ENCODE results near the gene TDRD1. TPM values are rescaled to one million over a fixed set of nuclear protein-coding genes. Genes with fewer than 3 reads are reported as not detected.

TDRD1 gene
- total and polyA plus RNA-seq, 5 donors = 0.11 to 0.85 (median 0.74) TPM

- DNase-seq = peak; percentile 61 to 82 (median 76)
- 2% methylated on average over 19 of the region's 19 CpGs for WGBS
- intact Hi-C loops (cut with DNase I) = no loop called here
- Histone ChIP-seq H3K4me1 (ENCODE audit: control insufficient read depth, insufficient read depth, low read length) (no peaks in the 10 kb centered on the region), H3K4me3 (ENCODE audit: low read length) (peak overlapping the region; percentile 78), H3K27me3 (ENCODE audit: control insufficient read depth, insufficient read depth) (no peaks in the 10 kb centered on the region), H3K9me3 (ENCODE audit: control insufficient read depth, low read length) (no peaks in the 10 kb centered on the region), H3K27ac (ENCODE audit: low read length) (peak overlapping the region; percentile 91)
- ATAC-seq = peak; percentile 69 to 70
Measured at GRCh38 chr10:114174695-114175188, 4.4 kb upstream of the TDRD1 start.

GRCh38 chr10:114175667-114176066 is 3.5 kb upstream of the TDRD1 start:
- no peak overlapping the region for H3K4me3 ChIP-seq (ENCODE audit: low read length)
- intact Hi-C loops (cut with DNase I) = no loop called here
- no peaks in the 10 kb centered on the region for H3K9me3 ChIP-seq (ENCODE audit: control insufficient read depth, low read length)
- H3K4me1 ChIP-seq (ENCODE audit: control insufficient read depth, insufficient read depth, low read length) = no peaks in the 10 kb centered on the region
- ATAC-seq (no peak), DNase-seq (no peak)
- 89% methylated on average over 1 of the region's 1 CpG for WGBS
- no peaks in the 10 kb centered on the region for H3K27me3 ChIP-seq (ENCODE audit: control insufficient read depth, insufficient read depth)
- H3K27ac ChIP-seq (ENCODE audit: low read length) = no peak overlapping the region

GRCh38 chr10:114176511-114176910 is 2.6 kb upstream of the TDRD1 start:
- WGBS = 93% methylated on average over 1 of the region's 1 CpG
- H3K4me3 ChIP-seq (ENCODE audit: low read length) = no peak overlapping the region
- intact Hi-C loops (cut with DNase I) = no loop called here
- no peak overlapping the region for H3K27ac ChIP-seq (ENCODE audit: low read length)
- ATAC-seq (no peak), DNase-seq (no peak)
- no peaks in the 10 kb centered on the region for H3K4me1 ChIP-seq (ENCODE audit: control insufficient read depth, insufficient read depth, low read length)
- H3K27me3 ChIP-seq (ENCODE audit: control insufficient read depth, insufficient read depth) = no peaks in the 10 kb centered on the region
- no peaks in the 10 kb centered on the region for H3K9me3 ChIP-seq (ENCODE audit: control insufficient read depth, low read length)

- Histone ChIP-seq H3K4me1 (ENCODE audit: control insufficient read depth, insufficient read depth, low read length) (no peaks in the 10 kb centered on the region), H3K4me3 (ENCODE audit: low read length) (no peak overlapping the region), H3K9me3 (ENCODE audit: control insufficient read depth, low read length) (no peaks in the 10 kb centered on the region), H3K27ac (ENCODE audit: low read length) (no peak overlapping the region), H3K27me3 (ENCODE audit: control insufficient read depth, insufficient read depth) (no peaks in the 10 kb centered on the region)
- DNase-seq = no peak
- no peak for ATAC-seq
- intact Hi-C loops (cut with DNase I) = no loop called here
- 82% methylated on average over 8 of the region's 8 CpGs for WGBS
Measured at GRCh38 chr10:114179747-114180146, 594 bp downstream of the TDRD1 start.

GRCh38 chr10:114180937-114181336 is 1.8 kb downstream of the TDRD1 start:
- Histone ChIP-seq H3K9me3 (ENCODE audit: control insufficient read depth, low read length) (no peaks in the 10 kb centered on the region), H3K27ac (ENCODE audit: low read length) (no peak overlapping the region), H3K27me3 (ENCODE audit: control insufficient read depth, insufficient read depth) (no peaks in the 10 kb centered on the region), H3K4me1 (ENCODE audit: control insufficient read depth, insufficient read depth, low read length) (no peaks in the 10 kb centered on the region), H3K4me3 (ENCODE audit: low read length) (no peak overlapping the region)
- intact Hi-C loops (cut with DNase I) = no loop called here
- DNase-seq (no peak), ATAC-seq (no peak)
- WGBS = 92% methylated on average over 3 of the region's 3 CpGs

GRCh38 chr10:114181971-114182370 is 2.8 kb downstream of the TDRD1 start:
- peak; percentile 44 to 79 (median 69) for DNase-seq
- peak; percentile 57 to 76 for ATAC-seq
- intact Hi-C loops (cut with DNase I) = no loop called here
- no peaks in the 10 kb centered on the region for H3K27me3 ChIP-seq (ENCODE audit: control insufficient read depth, insufficient read depth)
- H3K4me3 ChIP-seq (ENCODE audit: low read length) = no peak overlapping the region
- no peaks in the 10 kb centered on the region for H3K9me3 ChIP-seq (ENCODE audit: control insufficient read depth, low read length)
- H3K4me1 ChIP-seq (ENCODE audit: control insufficient read depth, insufficient read depth, low read length) = no peaks in the 10 kb centered on the region
- H3K27ac ChIP-seq (ENCODE audit: low read length) = no peak overlapping the region
- 24% methylated on average over 5 of the region's 5 CpGs for WGBS

- no peaks in the 10 kb centered on the region for H3K9me3 ChIP-seq (ENCODE audit: control insufficient read depth, low read length)
- 90% methylated on average over 9 of the region's 9 CpGs for WGBS
- no peak overlapping the region for H3K4me3 ChIP-seq (ENCODE audit: low read length)
- H3K4me1 ChIP-seq (ENCODE audit: control insufficient read depth, insufficient read depth, low read length) = no peaks in the 10 kb centered on the region
- DNase-seq (no peak), ATAC-seq (no peak)
- no peak overlapping the region for H3K27ac ChIP-seq (ENCODE audit: low read length)
- no peaks in the 10 kb centered on the region for H3K27me3 ChIP-seq (ENCODE audit: control insufficient read depth, insufficient read depth)
- intact Hi-C loops (cut with DNase I) = no loop called here
Measured at GRCh38 chr10:114183563-114183962, 4.4 kb downstream of the TDRD1 start.

GRCh38 chr10:114184276-114184675 is 5.1 kb downstream of the TDRD1 start:
- Histone ChIP-seq H3K9me3 (ENCODE audit: control insufficient read depth, low read length) (no peaks in the 10 kb centered on the region), H3K4me3 (ENCODE audit: low read length) (no peak overlapping the region), H3K4me1 (ENCODE audit: control insufficient read depth, insufficient read depth, low read length) (no peaks in the 10 kb centered on the region), H3K27me3 (ENCODE audit: control insufficient read depth, insufficient read depth) (no peaks in the 10 kb centered on the region), H3K27ac (ENCODE audit: low read length) (no peak overlapping the region)
- 89% methylated on average over 5 of the region's 5 CpGs for WGBS
- ATAC-seq (no peak), DNase-seq (no peak)
- intact Hi-C loops (cut with DNase I) = no loop called here

GRCh38 chr10:114188001-114188400 is 8.8 kb downstream of the TDRD1 start:
- intact Hi-C loops (cut with DNase I) = no loop called here
- no peak for DNase-seq

GRCh38 chr10:114188900-114189299 is 9.7 kb downstream of the TDRD1 start:
- DNase-seq = no peak
- Histone ChIP-seq H3K27me3 (ENCODE audit: control insufficient read depth, insufficient read depth) (no peaks in the 10 kb centered on the region), H3K4me1 (ENCODE audit: control insufficient read depth, insufficient read depth, low read length) (no peaks in the 10 kb centered on the region), H3K9me3 (ENCODE audit: control insufficient read depth, low read length) (no peaks in the 10 kb centered on the region), H3K4me3 (ENCODE audit: low read length) (no peak overlapping the region), H3K27ac (ENCODE audit: low read length) (no peak overlapping the region)
- intact Hi-C loops (cut with DNase I) = no loop called here
- ATAC-seq = no peak
- WGBS = 100% methylated on average over 3 of the region's 3 CpGs

More at GRCh38 chr10:114188001-114188400, 8.8 kb downstream of the TDRD1 start:
- ATAC-seq = no peak
- no peaks in the 10 kb centered on the region for H3K4me1 ChIP-seq (ENCODE audit: control insufficient read depth, insufficient read depth, low read length)
- 71% methylated on average over 3 of the region's 3 CpGs for WGBS
- no peak overlapping the region for H3K27ac ChIP-seq (ENCODE audit: low read length)
- no peaks in the 10 kb centered on the region for H3K9me3 ChIP-seq (ENCODE audit: control insufficient read depth, low read length)
- no peaks in the 10 kb centered on the region for H3K27me3 ChIP-seq (ENCODE audit: control insufficient read depth, insufficient read depth)
- no peak overlapping the region for H3K4me3 ChIP-seq (ENCODE audit: low read length)

- H3K27me3 ChIP-seq (ENCODE audit: control insufficient read depth, insufficient read depth) = no peaks in the 10 kb centered on the region
- no peaks in the 10 kb centered on the region for H3K9me3 ChIP-seq (ENCODE audit: control insufficient read depth, low read length)
- H3K4me3 ChIP-seq (ENCODE audit: low read length) = no peak overlapping the region
- no peak for ATAC-seq
- no peaks in the 10 kb centered on the region for H3K4me1 ChIP-seq (ENCODE audit: control insufficient read depth, insufficient read depth, low read length)
- 93% methylated on average over 8 of the region's 8 CpGs for WGBS
- H3K27ac ChIP-seq (ENCODE audit: low read length) = no peak overlapping the region
- no peak for DNase-seq
- intact Hi-C loops (cut with DNase I) = no loop called here
Measured at GRCh38 chr10:114189700-114190099, 10.5 kb downstream of the TDRD1 start.

- DNase-seq (no peak), ATAC-seq (no peak)
- no peaks in the 10 kb centered on the region for H3K27me3 ChIP-seq (ENCODE audit: control insufficient read depth, insufficient read depth)
- 83% methylated on average over 2 of the region's 2 CpGs for WGBS
- H3K9me3 ChIP-seq (ENCODE audit: control insufficient read depth, low read length) = no peaks in the 10 kb centered on the region
- intact Hi-C loops (cut with DNase I) = no loop called here
- no peak overlapping the region for H3K27ac ChIP-seq (ENCODE audit: low read length)
- no peaks in the 10 kb centered on the region for H3K4me1 ChIP-seq (ENCODE audit: control insufficient read depth, insufficient read depth, low read length)
- no peak overlapping the region for H3K4me3 ChIP-seq (ENCODE audit: low read length)
Measured at GRCh38 chr10:114195079-114195478, 15.9 kb downstream of the TDRD1 start.

Measured in right cardiac atrium (tissue), 5 donors.